Trophoblast cell (in vitro differentiated cells and primary cell): ENCODE results near the gene GASK1A.

ENCODE experiments used
- DNase-seq, 2 donors: peaks; one replicate each; pipeline ENCODE4 v3.0.0-alpha.2; 2016
- H2AFZ ChIP-seq: 2 replicates; pipeline ENCODE4 v1.6.1; 2013; ENCODE audit warnings: low read length, moderate library complexity, mild to moderate bottlenecking; ENCODE audit not compliant: insufficient read depth, poor library complexity
- H2AK5ac ChIP-seq: 2 replicates; pipeline ENCODE4 v1.6.1; 2013; ENCODE audit warnings: mild to moderate bottlenecking, low read length
- H2BK120ac ChIP-seq: 2 replicates; pipeline ENCODE4 v1.6.1; 2013; ENCODE audit warnings: low read length, mild to moderate bottlenecking, moderate library complexity; ENCODE audit not compliant: insufficient read depth, poor library complexity
- H2BK12ac ChIP-seq: 2 replicates; pipeline ENCODE4 v1.6.1; 2013; ENCODE audit warnings: mild to moderate bottlenecking, low read length, moderate library complexity
- H2BK5ac ChIP-seq: 2 replicates; pipeline ENCODE4 v1.6.1; 2013; ENCODE audit warnings: low read length, low read depth, moderate library complexity, mild to moderate bottlenecking; ENCODE audit not compliant: poor library complexity
- H3K14ac ChIP-seq: 2 replicates; pipeline ENCODE4 v1.6.1; 2013; ENCODE audit warnings: mild to moderate bottlenecking, low read length
- H3K18ac ChIP-seq: 2 replicates; pipeline ENCODE4 v1.6.1; 2013; ENCODE audit warnings: mild to moderate bottlenecking, low read length
- H3K23ac ChIP-seq: 2 replicates; pipeline ENCODE4 v1.6.1; 2013; ENCODE audit warnings: low read length
- H3K27ac ChIP-seq: 2 replicates; pipeline ENCODE4 v1.5.1; 2013; ENCODE audit warnings: low read depth, mild to moderate bottlenecking, inconsistent platforms, low read length, moderate library complexity
- H3K27me3 ChIP-seq: 2 replicates; pipeline ENCODE4 v1.6.1; 2013; ENCODE audit warnings: inconsistent platforms, mild to moderate bottlenecking, low read length, moderate library complexity; ENCODE audit not compliant: insufficient read depth
- H3K36me3 ChIP-seq, 2 experiments: 1 replicate in 1 of 2; 2 replicates in 1 of 2; pipeline ENCODE4 v1.6.1; 2013; ENCODE audit warnings: low read length in 2 of 2, mild to moderate bottlenecking in 2 of 2, moderate library complexity in 1 of 2; ENCODE audit not compliant: insufficient read depth in 2 of 2, control insufficient read depth in 1 of 2
- H3K4ac ChIP-seq: 2 replicates; pipeline ENCODE4 v1.6.1; 2013; ENCODE audit warnings: low read depth, mild to moderate bottlenecking, low read length, moderate library complexity
- H3K4me1 ChIP-seq, 2 experiments: 1 replicate in 1 of 2; 2 replicates in 1 of 2; pipeline ENCODE4 v1.6.1; 2013; ENCODE audit warnings: low read length in 2 of 2, mild to moderate bottlenecking in 2 of 2, moderate library complexity in 1 of 2; ENCODE audit not compliant: insufficient read depth in 2 of 2, control insufficient read depth in 1 of 2
- H3K4me2 ChIP-seq: 2 replicates; pipeline ENCODE4 v1.6.1; 2013; ENCODE audit warnings: inconsistent platforms, mild to moderate bottlenecking, low read length, moderate library complexity
- H3K4me3 ChIP-seq: 2 replicates; pipeline ENCODE4 v1.5.1; 2013; ENCODE audit warnings: mild to moderate bottlenecking, low read depth, low read length, inconsistent platforms
- H3K79me1 ChIP-seq: one replicate; pipeline ENCODE4 v1.6.1; 2013; ENCODE audit warnings: low read length
- H3K79me2 ChIP-seq: 2 replicates; pipeline ENCODE4 v1.6.1; 2013; ENCODE audit warnings: low read length, mild to moderate bottlenecking; ENCODE audit not compliant: control insufficient read depth, insufficient read depth, poor library complexity
- H3K9ac ChIP-seq: 2 replicates; pipeline ENCODE4 v1.6.1; 2013; ENCODE audit warnings: mild to moderate bottlenecking, low read length
- H3K9me3 ChIP-seq: 2 replicates; pipeline ENCODE4 v1.6.1; 2013; ENCODE audit warnings: low read depth, mild to moderate bottlenecking, control low read depth, inconsistent platforms, low read length; ENCODE audit not compliant: insufficient read depth
- H4K12ac ChIP-seq: 2 replicates; pipeline ENCODE4 v1.6.1; 2013; ENCODE audit warnings: low read depth, mild to moderate bottlenecking, low read length, moderate library complexity
- H4K8ac ChIP-seq: 2 replicates; pipeline ENCODE4 v1.6.1; 2013; ENCODE audit warnings: low read depth, mild to moderate bottlenecking, low read length, moderate library complexity
- H4K91ac ChIP-seq: one replicate; pipeline ENCODE4 v1.6.1; 2013; ENCODE audit warnings: low read depth, mild to moderate bottlenecking, low read length, moderate library complexity
- WGBS: extraction: QIAGEN DNeasy Blood & Tissue Kit; methylation state at CpG from one replicate; pipeline ENCODE4 v1.1.7; 2013; ENCODE audit warnings: missing lambda C conversion rate; ENCODE audit not compliant: insufficient read length, insufficient coverage; ENCODE audit errors: extremely low coverage; 5-methylcytosine and 5-hydroxymethylcytosine counted together

The GASK1A gene

GRCh38 chr3:43000387-43000786, 21.3 kb downstream of the GASK1A start:
- Histone ChIP-seq H2AFZ (no peak overlapping the region), H2BK5ac (no peak overlapping the region), H3K4me1 (no peaks in the 10 kb centered on the region), H3K4me3 (no peak overlapping the region), H4K8ac (no peak overlapping the region), H2BK120ac (no peak overlapping the region), H2BK12ac (no peak overlapping the region), H2AK5ac (no peak overlapping the region), H3K4ac (no peak overlapping the region), H3K27ac (no peak overlapping the region), H4K91ac (no peak overlapping the region), H3K27me3 (no peaks in the 10 kb centered on the region), H3K4me2 (no peak overlapping the region), H3K79me1 (no peaks in the 10 kb centered on the region), H3K9ac (no peak overlapping the region), H3K9me3 (no peaks in the 10 kb centered on the region), H3K79me2 (no peaks in the 10 kb centered on the region), H4K12ac (no peak overlapping the region), H3K23ac (no peak overlapping the region), H3K14ac (no peak overlapping the region), H3K18ac (no peak overlapping the region), H3K36me3 (no peaks in the 10 kb centered on the region)
- no peak for DNase-seq
- no CpG with 5 or more reads among the region's 4 CpGs for WGBS

DNA sequence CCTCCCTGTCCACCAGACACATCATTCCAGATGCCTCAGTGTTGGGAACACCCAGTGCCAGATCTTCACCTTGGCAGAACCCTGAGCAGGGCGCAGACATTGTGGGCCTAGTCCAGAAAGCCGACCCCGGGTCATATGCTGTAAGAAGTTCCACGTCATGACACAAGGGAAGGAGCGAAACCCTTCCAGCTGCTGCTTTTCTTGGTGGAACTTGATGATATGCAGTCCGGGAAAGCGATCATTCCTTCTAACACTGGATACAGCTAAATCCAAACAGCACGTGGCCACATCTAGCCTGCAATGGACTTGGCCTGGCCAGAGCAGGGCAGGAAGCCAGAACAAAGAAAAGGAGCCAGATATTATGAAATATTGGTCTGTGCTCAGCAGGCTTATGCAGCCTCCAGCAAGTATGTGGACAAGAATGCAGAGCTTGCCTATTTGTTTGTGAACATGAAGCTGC, 22.0 kb downstream of the GASK1A start:
- Histone ChIP-seq H2BK5ac (no peak overlapping the region), H2BK12ac (no peak overlapping the region), H3K4me2 (no peak overlapping the region), H4K12ac (no peak overlapping the region), H3K4me1 (no peaks in the 10 kb centered on the region), H3K4ac (no peak overlapping the region), H3K23ac (no peak overlapping the region), H3K79me2 (no peaks in the 10 kb centered on the region), H3K9ac (no peak overlapping the region), H3K79me1 (no peaks in the 10 kb centered on the region), H3K27ac (no peak overlapping the region), H3K4me3 (no peak overlapping the region), H3K18ac (no peak overlapping the region), H2BK120ac (no peak overlapping the region), H2AFZ (no peak overlapping the region), H4K8ac (no peak overlapping the region), H3K9me3 (no peaks in the 10 kb centered on the region), H3K36me3 (no peaks in the 10 kb centered on the region), H2AK5ac (no peak overlapping the region), H3K14ac (no peak overlapping the region), H4K91ac (no peak overlapping the region), H3K27me3 (no peaks in the 10 kb centered on the region)
- no CpG with 5 or more reads among the region's 8 CpGs for WGBS
- DNase-seq: peak in 1 of 2 donors; percentile 36

- H2BK12ac ChIP-seq: no peak overlapping the region
- no peak overlapping the region for H3K18ac ChIP-seq
- no peak overlapping the region for H3K9ac ChIP-seq
- no peak overlapping the region for H3K23ac ChIP-seq
- H3K79me1 ChIP-seq: no peaks in the 10 kb centered on the region
- no peak overlapping the region for H2AFZ ChIP-seq
- WGBS: no CpG with 5 or more reads among the region's 5 CpGs
- H2BK5ac ChIP-seq: no peak overlapping the region
- H4K8ac ChIP-seq: no peak overlapping the region
- H2BK120ac ChIP-seq: no peak overlapping the region
- no peaks in the 10 kb centered on the region for H3K9me3 ChIP-seq
- no peak overlapping the region for H4K12ac ChIP-seq
- no peak overlapping the region for H3K4me3 ChIP-seq
- no peak overlapping the region for H3K4ac ChIP-seq
- H2AK5ac ChIP-seq: no peak overlapping the region
- H4K91ac ChIP-seq: no peak overlapping the region
- no peaks in the 10 kb centered on the region for H3K79me2 ChIP-seq
- no peak overlapping the region for H3K14ac ChIP-seq
- no peak overlapping the region for H3K27ac ChIP-seq
- H3K4me1 ChIP-seq: no peaks in the 10 kb centered on the region
- H3K4me2 ChIP-seq: no peak overlapping the region
- DNase-seq: no peak
- no peaks in the 10 kb centered on the region for H3K27me3 ChIP-seq
- no peaks in the 10 kb centered on the region for H3K36me3 ChIP-seq
Observed at GRCh38 chr3:43001556-43002121, 22.5 kb downstream of the GASK1A start.

- Histone ChIP-seq H3K4me3 (no peak overlapping the region), H3K18ac (no peak overlapping the region), H3K79me1 (no peaks in the 10 kb centered on the region), H2AFZ (no peak overlapping the region), H3K27ac (no peak overlapping the region), H3K23ac (no peak overlapping the region), H4K8ac (no peak overlapping the region), H3K9me3 (no peaks in the 10 kb centered on the region), H3K9ac (no peak overlapping the region), H4K91ac (no peak overlapping the region), H2BK12ac (no peak overlapping the region), H3K14ac (no peak overlapping the region), H2BK120ac (no peak overlapping the region), H3K4me1 (no peaks in the 10 kb centered on the region), H2AK5ac (no peak overlapping the region), H2BK5ac (no peak overlapping the region), H4K12ac (no peak overlapping the region), H3K79me2 (no peaks in the 10 kb centered on the region), H3K4me2 (no peak overlapping the region), H3K36me3 (no peaks in the 10 kb centered on the region), H3K27me3 (no peaks in the 10 kb centered on the region), H3K4ac (no peak overlapping the region)
- no peak for DNase-seq
- WGBS: no CpG with 5 or more reads among the region's 4 CpGs
Observed at GRCh38 chr3:43004282-43004681, 25.2 kb downstream of the GASK1A start.
